ENCODE results near the gene USP17L21. TPM values are rescaled to one million over a fixed set of nuclear protein-coding genes. Genes with fewer than 3 reads are reported as not detected.
"Not testable (repeated sequence)": the region's sequence is repeated elsewhere in the genome, so short reads cannot be mapped to it uniquely, and the experiment has no call there.

Gene USP17L21
- total RNA-seq = not detected
- long read RNA-seq, donor 1 = 0 reads
- long read RNA-seq, donor 2 = 0 reads

GRCh38 chr4:9262572-9262971 is at the start of gene USP17L21:
TSS of gene USP17L21 (plus strand) at chr4:9262872. CDS start at chr4:9262872, 0 bp downstream.
- H3K4me3 ChIP-seq; H3K9me3 ChIP-seq; H3K36me3 ChIP-seq (ENCODE audit: low read depth); DNase-seq; ATAC-seq; H3K4me1 ChIP-seq (ENCODE audit: low read depth); intact Hi-C loops (cut with DNase I, micrococcal nuclease): not testable (repeated sequence)

GRCh38 chr4:9214701-9215100 is 48.0 kb upstream of the USP17L21 start:
- H3K9me3 ChIP-seq; H3K4me1 ChIP-seq (ENCODE audit: low read depth); intact Hi-C loops (cut with DNase I, micrococcal nuclease); H3K4me3 ChIP-seq; H3K36me3 ChIP-seq (ENCODE audit: low read depth); ATAC-seq: not testable (repeated sequence)
- peak in 2 of 3 donors; percentile 0 to 8 for DNase-seq

- H3K4me3 ChIP-seq; H3K4me1 ChIP-seq (ENCODE audit: low read depth); ATAC-seq; H3K36me3 ChIP-seq (ENCODE audit: low read depth); intact Hi-C loops (cut with DNase I, micrococcal nuclease); H3K9me3 ChIP-seq; DNase-seq: not testable (repeated sequence)
Observed at GRCh38 chr4:9215105-9215504, 47.6 kb upstream of the USP17L21 start, which contains the start of gene USP17L11. TSS of gene USP17L11 (plus strand) at chr4:9215405. CDS start at chr4:9215405, 0 bp downstream.

DNA sequence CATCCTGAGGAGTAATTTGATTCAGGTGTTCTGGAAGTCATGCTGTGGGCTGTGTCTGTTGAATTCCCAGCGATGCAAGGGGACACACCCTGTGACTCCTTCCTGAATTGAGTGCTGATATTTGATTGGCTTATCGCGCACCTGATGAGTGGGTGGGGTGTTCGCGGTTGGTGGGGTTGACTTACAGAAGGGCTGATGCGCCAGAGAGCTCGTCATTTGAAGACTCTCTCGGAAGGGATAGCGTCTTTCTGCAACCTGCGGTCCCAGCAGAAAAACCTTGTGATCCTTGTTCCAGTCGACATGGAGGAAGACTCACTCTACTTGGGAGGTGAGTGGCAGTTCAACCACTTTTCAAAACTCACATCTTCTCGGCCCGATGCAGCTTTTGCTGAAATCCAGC is 42.8 kb upstream of the USP17L21 start, which contains the start of gene USP17L12:
Gene USP17L12, plus strand, starts transcription at position 301 of the 400 bp plus-strand sequence. Its CDS starts 0 bp downstream, at position 301.
- DNase-seq; ATAC-seq; intact Hi-C loops (cut with DNase I, micrococcal nuclease): not testable (repeated sequence)

GRCh38 chr4:9224596-9224995 is 38.1 kb upstream of the USP17L21 start, which contains the start of gene USP17L13:
TSS of gene USP17L13 (plus strand) at chr4:9224896. CDS start at chr4:9224896, 0 bp downstream.
- DNase-seq; ATAC-seq; H3K4me1 ChIP-seq (ENCODE audit: low read depth); intact Hi-C loops (cut with DNase I, micrococcal nuclease); H3K4me3 ChIP-seq; H3K36me3 ChIP-seq (ENCODE audit: low read depth); H3K9me3 ChIP-seq: not testable (repeated sequence)

More for the DNA sequence above, 42.8 kb upstream of the USP17L21 start, which contains the start of gene USP17L12:
- H3K36me3 ChIP-seq (ENCODE audit: low read depth); H3K4me3 ChIP-seq; H3K4me1 ChIP-seq (ENCODE audit: low read depth); H3K9me3 ChIP-seq: not testable (repeated sequence)

GRCh38 chr4:9230249-9230648 is 32.4 kb upstream of the USP17L21 start:
- intact Hi-C loops (cut with DNase I, micrococcal nuclease); ATAC-seq; H3K36me3 ChIP-seq (ENCODE audit: low read depth); H3K9me3 ChIP-seq; H3K4me3 ChIP-seq; H3K4me1 ChIP-seq (ENCODE audit: low read depth): not testable (repeated sequence)
- DNase-seq = peak in 1 of 3 donors; percentile 19

- intact Hi-C loops (cut with DNase I, micrococcal nuclease); H3K4me3 ChIP-seq; H3K36me3 ChIP-seq (ENCODE audit: low read depth); H3K4me1 ChIP-seq (ENCODE audit: low read depth); H3K9me3 ChIP-seq; DNase-seq; ATAC-seq: not testable (repeated sequence)
Observed at GRCh38 chr4:9234085-9234484, 28.6 kb upstream of the USP17L21 start, which contains the start of gene USP17L15. TSS of gene USP17L15 (plus strand) at chr4:9234385. CDS start at chr4:9234385, 0 bp downstream.

GRCh38 chr4:9238461-9238860 is 24.2 kb upstream of the USP17L21 start:
- H3K4me3 ChIP-seq; intact Hi-C loops (cut with DNase I, micrococcal nuclease); ATAC-seq; H3K9me3 ChIP-seq; H3K4me1 ChIP-seq (ENCODE audit: low read depth); H3K36me3 ChIP-seq (ENCODE audit: low read depth): not testable (repeated sequence)
- peak; percentile 1 to 25 (median 21) for DNase-seq

DNA sequence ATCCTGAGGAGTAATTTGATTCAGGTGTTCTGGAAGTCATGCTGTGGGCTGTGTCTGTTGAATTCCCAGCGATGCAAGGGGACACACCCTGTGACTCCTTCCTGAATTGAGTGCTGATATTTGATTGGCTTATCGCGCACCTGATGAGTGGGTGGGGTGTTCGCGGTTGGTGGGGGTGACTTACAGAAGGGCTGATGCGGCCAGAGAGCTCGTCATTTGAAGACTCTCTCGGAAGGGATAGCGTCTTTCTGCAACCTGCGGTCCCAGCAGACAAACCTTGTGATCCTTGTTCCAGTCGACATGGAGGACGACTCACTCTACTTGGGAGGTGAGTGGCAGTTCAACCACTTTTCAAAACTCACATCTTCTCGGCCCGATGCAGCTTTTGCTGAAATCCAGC is 19.1 kb upstream of the USP17L21 start, which contains the start of gene USP17L17:
Gene USP17L17, plus strand, starts transcription at position 301 of the 400 bp plus-strand sequence. Its CDS starts 0 bp downstream, at position 301.
- H3K9me3 ChIP-seq; intact Hi-C loops (cut with DNase I, micrococcal nuclease); ATAC-seq; H3K4me1 ChIP-seq (ENCODE audit: low read depth); DNase-seq; H3K36me3 ChIP-seq (ENCODE audit: low read depth); H3K4me3 ChIP-seq: not testable (repeated sequence)

DNA sequence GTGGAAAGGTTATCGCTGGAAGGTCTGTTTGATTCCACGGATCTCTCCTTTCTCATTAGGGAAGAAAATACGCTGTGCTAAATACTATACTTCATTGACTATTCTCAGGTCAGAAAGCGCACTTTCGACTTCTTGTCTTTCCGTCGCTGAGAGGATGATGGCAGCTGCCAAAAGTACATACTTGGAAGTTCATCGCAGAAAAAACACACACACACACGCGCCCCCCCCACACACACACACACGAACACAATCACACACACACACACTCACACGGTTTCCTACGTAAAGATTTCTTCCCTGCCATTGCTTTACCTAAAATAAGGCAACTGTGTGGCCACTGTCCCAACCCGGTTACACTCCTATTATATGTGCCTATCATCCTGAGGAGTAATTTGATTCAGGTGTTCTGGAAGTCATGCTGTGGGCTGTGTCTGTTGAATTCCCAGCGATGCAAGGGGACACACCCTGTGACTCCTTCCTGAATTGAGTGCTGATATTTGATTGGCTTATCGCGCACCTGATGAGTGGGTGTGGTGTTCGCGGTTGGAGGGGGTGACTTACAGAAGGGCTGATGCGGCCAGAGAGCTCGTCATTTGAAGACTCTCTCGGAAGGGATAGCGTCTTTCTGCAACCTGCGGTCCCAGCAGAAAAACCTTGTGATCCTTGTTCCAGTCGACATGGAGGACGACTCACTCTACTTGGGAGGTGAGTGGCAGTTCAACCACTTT is 14.6 kb upstream of the USP17L21 start, which contains the start of gene USP17L18:
Gene USP17L18, plus strand, starts transcription at position 678 of the 728 bp plus-strand sequence. Its CDS starts 0 bp downstream, at position 678.
- H3K4me1 ChIP-seq (ENCODE audit: low read depth); H3K36me3 ChIP-seq (ENCODE audit: low read depth); H3K9me3 ChIP-seq; intact Hi-C loops (cut with DNase I, micrococcal nuclease); ATAC-seq; H3K4me3 ChIP-seq: not testable (repeated sequence)
- peak in 1 of 3 donors; percentile 23 for DNase-seq

- intact Hi-C loops (cut with DNase I, micrococcal nuclease); ATAC-seq; DNase-seq; H3K4me3 ChIP-seq; H3K9me3 ChIP-seq; H3K4me1 ChIP-seq (ENCODE audit: low read depth); H3K36me3 ChIP-seq (ENCODE audit: low read depth): not testable (repeated sequence)
Observed at GRCh38 chr4:9253078-9253477, 9.6 kb upstream of the USP17L21 start, which contains the start of gene USP17L19. TSS of gene USP17L19 (plus strand) at chr4:9253378. CDS start at chr4:9253378, 0 bp downstream.

- H3K4me1 ChIP-seq (ENCODE audit: low read depth); H3K9me3 ChIP-seq; H3K36me3 ChIP-seq (ENCODE audit: low read depth); intact Hi-C loops (cut with DNase I, micrococcal nuclease); ATAC-seq; H3K4me3 ChIP-seq; DNase-seq: not testable (repeated sequence)
Observed at GRCh38 chr4:9257824-9258223, 4.8 kb upstream of the USP17L21 start, which contains the start of gene USP17L20. TSS of gene USP17L20 (plus strand) at chr4:9258124. CDS start at chr4:9258124, 0 bp downstream.

- intact Hi-C loops (cut with DNase I, micrococcal nuclease) = not testable (repeated sequence)
Observed at GRCh38 chr4:9267319-9267718, 4.6 kb downstream of the USP17L21 start, which contains the start of gene USP17L22. TSS of gene USP17L22 (plus strand) at chr4:9267619. CDS start at chr4:9267619, 0 bp downstream.

GRCh38 chr4:9271719-9272118 is 9.0 kb downstream of the USP17L21 start:
- H3K4me3 ChIP-seq; H3K4me1 ChIP-seq (ENCODE audit: low read depth); ATAC-seq; H3K36me3 ChIP-seq (ENCODE audit: low read depth); intact Hi-C loops (cut with DNase I, micrococcal nuclease); H3K9me3 ChIP-seq: not testable (repeated sequence)
- peak; percentile 5 to 81 (median 35) for DNase-seq

More at GRCh38 chr4:9267319-9267718, 4.6 kb downstream of the USP17L21 start, which contains the start of gene USP17L22:
- H3K4me3 ChIP-seq; H3K9me3 ChIP-seq; H3K36me3 ChIP-seq (ENCODE audit: low read depth); DNase-seq; ATAC-seq; H3K4me1 ChIP-seq (ENCODE audit: low read depth): not testable (repeated sequence)

Data from mucosa of descending colon (tissue), 3 donors.